ENCODE data around the gene NAV2.

Gene NAV2

GRCh38 chr11:20134991-20135736 is 422.5 kb downstream of the NAV2 start:
- no peaks in the 10 kb centered on the region for H3K36me3 ChIP-seq (ENCODE audit: control insufficient read depth, insufficient read depth, low read length)
- no peak overlapping the region for H3K27ac ChIP-seq (ENCODE audit: low read length)
- H3K4me1 ChIP-seq (ENCODE audit: control insufficient read depth, insufficient read depth, low read length) = no peaks in the 10 kb centered on the region
- H3K4me3 ChIP-seq (ENCODE audit: low read length) = no peak overlapping the region
- DNase-seq (ENCODE audit: low read depth, low spot score) = no peak
- no CpG with 5 or more reads among the region's 5 CpGs for WGBS (ENCODE audit: insufficient coverage, insufficient read length)
- no peaks in the 10 kb centered on the region for H3K9me3 ChIP-seq (ENCODE audit: control insufficient read depth, insufficient read depth, low read length)
- peaks cover 8% of the 10 kb centered on the region; the same call in 1 of the 2 replicates for H3K27me3 ChIP-seq (ENCODE audit: control insufficient read depth, insufficient read depth, low read length)

- Histone ChIP-seq H3K27me3 (ENCODE audit: control insufficient read depth, insufficient read depth, low read length) (no peaks in the 10 kb centered on the region), H3K9me3 (ENCODE audit: control insufficient read depth, insufficient read depth, low read length) (no peaks in the 10 kb centered on the region), H3K36me3 (ENCODE audit: control insufficient read depth, insufficient read depth, low read length) (no peaks in the 10 kb centered on the region), H3K4me3 (ENCODE audit: low read length) (no peak overlapping the region), H3K27ac (ENCODE audit: low read length) (no peak overlapping the region), H3K4me1 (ENCODE audit: control insufficient read depth, insufficient read depth, low read length) (no peaks in the 10 kb centered on the region)
- no peak for DNase-seq (ENCODE audit: low read depth, low spot score)
These were observed 425.0 kb downstream of the NAV2 start for GRCh38 chr11:20137637-20138036.

GRCh38 chr11:20138707-20139106 is 426.1 kb downstream of the NAV2 start:
- Histone ChIP-seq H3K27me3 (ENCODE audit: control insufficient read depth, insufficient read depth, low read length) (no peaks in the 10 kb centered on the region), H3K4me3 (ENCODE audit: low read length) (no peak overlapping the region), H3K4me1 (ENCODE audit: control insufficient read depth, insufficient read depth, low read length) (no peaks in the 10 kb centered on the region), H3K9me3 (ENCODE audit: control insufficient read depth, insufficient read depth, low read length) (no peaks in the 10 kb centered on the region), H3K36me3 (ENCODE audit: control insufficient read depth, insufficient read depth, low read length) (no peaks in the 10 kb centered on the region), H3K27ac (ENCODE audit: low read length) (no peak overlapping the region)
- DNase-seq (ENCODE audit: low read depth, low spot score) = no peak
- whole genome bisulfite sequencing (ENCODE audit: insufficient coverage, insufficient read length) = no CpG with 5 or more reads among the region's 4 CpGs

- Histone ChIP-seq H3K27me3 (ENCODE audit: control insufficient read depth, insufficient read depth, low read length) (peaks cover 36% of the 10 kb centered on the region), H3K27ac (ENCODE audit: low read length) (no peak overlapping the region)
- no CpG with 5 or more reads among the region's 1 CpG for WGBS (ENCODE audit: insufficient coverage, insufficient read length)
These were observed 441.7 kb downstream of the NAV2 start for GRCh38 chr11:20154381-20154780.

GRCh38 chr11:20155683-20156279 is 443.1 kb downstream of the NAV2 start:
- H3K27me3 ChIP-seq (ENCODE audit: control insufficient read depth, insufficient read depth, low read length) = peaks cover 50% of the 10 kb centered on the region
- no peaks in the 10 kb centered on the region for H3K36me3 ChIP-seq (ENCODE audit: control insufficient read depth, insufficient read depth, low read length)
- WGBS (ENCODE audit: insufficient coverage, insufficient read length) = no CpG with 5 or more reads among the region's 19 CpGs
- no peak overlapping the region for H3K27ac ChIP-seq (ENCODE audit: low read length)
- peak overlapping the region; percentile 35; the same call in 1 of the 2 replicates for H3K4me3 ChIP-seq (ENCODE audit: low read length)
- DNase-seq (ENCODE audit: low read depth, low spot score) = no peak
- H3K4me1 ChIP-seq (ENCODE audit: control insufficient read depth, insufficient read depth, low read length) = peaks cover 8% of the 10 kb centered on the region
- H3K9me3 ChIP-seq (ENCODE audit: control insufficient read depth, insufficient read depth, low read length) = no peaks in the 10 kb centered on the region

More at GRCh38 chr11:20154381-20154780, 441.7 kb downstream of the NAV2 start:
- peaks cover 7% of the 10 kb centered on the region for H3K4me1 ChIP-seq (ENCODE audit: control insufficient read depth, insufficient read depth, low read length)
- no peaks in the 10 kb centered on the region for H3K9me3 ChIP-seq (ENCODE audit: control insufficient read depth, insufficient read depth, low read length)
- no peak for DNase-seq (ENCODE audit: low read depth, low spot score)
- H3K36me3 ChIP-seq (ENCODE audit: control insufficient read depth, insufficient read depth, low read length) = no peaks in the 10 kb centered on the region
- no peak overlapping the region for H3K4me3 ChIP-seq (ENCODE audit: low read length)

- Histone ChIP-seq H3K27me3 (ENCODE audit: control insufficient read depth, insufficient read depth, low read length) (peaks cover 56% of the 10 kb centered on the region), H3K9me3 (ENCODE audit: control insufficient read depth, insufficient read depth, low read length) (no peaks in the 10 kb centered on the region), H3K4me3 (ENCODE audit: low read length) (peak overlapping the region; percentile 35; the same call in 1 of the 2 replicates), H3K4me1 (ENCODE audit: control insufficient read depth, insufficient read depth, low read length) (peaks cover 8% of the 10 kb centered on the region), H3K36me3 (ENCODE audit: control insufficient read depth, insufficient read depth, low read length) (no peaks in the 10 kb centered on the region), H3K27ac (ENCODE audit: low read length) (no peak overlapping the region)
- no CpG with 5 or more reads among the region's 51 CpGs for WGBS (ENCODE audit: insufficient coverage, insufficient read length)
- DNase-seq (ENCODE audit: low read depth, low spot score) = no peak
These were observed 443.7 kb downstream of the NAV2 start for GRCh38 chr11:20156280-20156875.

GRCh38 chr11:20156876-20157613 is 444.4 kb downstream of the NAV2 start:
- H3K36me3 ChIP-seq (ENCODE audit: control insufficient read depth, insufficient read depth, low read length) = no peaks in the 10 kb centered on the region
- H3K4me3 ChIP-seq (ENCODE audit: low read length) = peak overlapping the region; percentile 35; the same call in 1 of the 2 replicates
- no peak for DNase-seq (ENCODE audit: low read depth, low spot score)
- peaks cover 62% of the 10 kb centered on the region for H3K27me3 ChIP-seq (ENCODE audit: control insufficient read depth, insufficient read depth, low read length)
- no peak overlapping the region for H3K27ac ChIP-seq (ENCODE audit: low read length)
- H3K4me1 ChIP-seq (ENCODE audit: control insufficient read depth, insufficient read depth, low read length) = peaks cover 8% of the 10 kb centered on the region
- H3K9me3 ChIP-seq (ENCODE audit: control insufficient read depth, insufficient read depth, low read length) = no peaks in the 10 kb centered on the region
- no CpG with 5 or more reads among the region's 45 CpGs for WGBS (ENCODE audit: insufficient coverage, insufficient read length)

- no peak overlapping the region for H3K27ac ChIP-seq (ENCODE audit: low read length)
- H3K27me3 ChIP-seq (ENCODE audit: control insufficient read depth, insufficient read depth, low read length) = peaks cover 69% of the 10 kb centered on the region
- no peaks in the 10 kb centered on the region for H3K36me3 ChIP-seq (ENCODE audit: control insufficient read depth, insufficient read depth, low read length)
- no peak for DNase-seq (ENCODE audit: low read depth, low spot score)
- peaks cover 8% of the 10 kb centered on the region for H3K4me1 ChIP-seq (ENCODE audit: control insufficient read depth, insufficient read depth, low read length)
- WGBS (ENCODE audit: insufficient coverage, insufficient read length) = no CpG with 5 or more reads among the region's 9 CpGs
- no peaks in the 10 kb centered on the region for H3K9me3 ChIP-seq (ENCODE audit: control insufficient read depth, insufficient read depth, low read length)
- no peak overlapping the region for H3K4me3 ChIP-seq (ENCODE audit: low read length)
These were observed 445.1 kb downstream of the NAV2 start for GRCh38 chr11:20157728-20158127.

GRCh38 chr11:20158597-20159257 is 446.1 kb downstream of the NAV2 start:
- peaks cover 8% of the 10 kb centered on the region for H3K4me1 ChIP-seq (ENCODE audit: control insufficient read depth, insufficient read depth, low read length)
- H3K4me3 ChIP-seq (ENCODE audit: low read length) = no peak overlapping the region
- no peaks in the 10 kb centered on the region for H3K36me3 ChIP-seq (ENCODE audit: control insufficient read depth, insufficient read depth, low read length)
- no peak overlapping the region for H3K27ac ChIP-seq (ENCODE audit: low read length)
- no peak for DNase-seq (ENCODE audit: low read depth, low spot score)
- no CpG with 5 or more reads among the region's 33 CpGs for WGBS (ENCODE audit: insufficient coverage, insufficient read length)
- H3K27me3 ChIP-seq (ENCODE audit: control insufficient read depth, insufficient read depth, low read length) = peaks cover 78% of the 10 kb centered on the region
- H3K9me3 ChIP-seq (ENCODE audit: control insufficient read depth, insufficient read depth, low read length) = no peaks in the 10 kb centered on the region
